BLaER1 (cell line): ENCODE data around the gene RNF213.
A peak's percentile ranks its signal among the peaks of the same experiment; 100 is the strongest.
"Not testable (repeated sequence)": the region's sequence is repeated elsewhere in the genome, so short reads cannot be mapped to it uniquely, and the experiment has no call there.

Experiments used
- H3K27ac ChIP-seq: shearing (Covaris generic); formaldehyde crosslinking; 2 replicates; pipeline ENCODE4 v1.8.1; 2022
- H3K27me3 ChIP-seq: shearing (Covaris generic); formaldehyde crosslinking; 2 replicates; pipeline ENCODE4 v1.8.1; 2022
- H3K36me3 ChIP-seq: shearing (Covaris generic); formaldehyde crosslinking; 2 replicates; pipeline ENCODE4 v1.8.1; 2022
- H3K4me1 ChIP-seq: shearing (Covaris generic); formaldehyde crosslinking; 2 replicates; pipeline ENCODE4 v1.8.1; 2022
- H3K4me2 ChIP-seq: shearing (Covaris generic); formaldehyde crosslinking; 2 replicates; pipeline ENCODE4 v1.8.1; 2022
- H3K4me3 ChIP-seq: shearing (Covaris generic); formaldehyde crosslinking; 2 replicates; pipeline ENCODE4 v1.8.1; 2022
- H3K9ac ChIP-seq: shearing (Covaris generic); formaldehyde crosslinking; 2 replicates; pipeline ENCODE4 v1.8.1; 2022
- H3K9me3 ChIP-seq: shearing (Covaris generic); formaldehyde crosslinking; 2 replicates; pipeline ENCODE4 v1.8.1; 2022
- H4K20me1 ChIP-seq: shearing (Covaris generic); formaldehyde crosslinking; 2 replicates; pipeline ENCODE4 v1.8.1; 2022
- Cebpa-rat ChIP-seq: shearing (Covaris generic); IDR thresholded peaks from 2 replicates; pipeline ENCODE4 v1.8.1; 2022

RNF213 gene

DNA sequence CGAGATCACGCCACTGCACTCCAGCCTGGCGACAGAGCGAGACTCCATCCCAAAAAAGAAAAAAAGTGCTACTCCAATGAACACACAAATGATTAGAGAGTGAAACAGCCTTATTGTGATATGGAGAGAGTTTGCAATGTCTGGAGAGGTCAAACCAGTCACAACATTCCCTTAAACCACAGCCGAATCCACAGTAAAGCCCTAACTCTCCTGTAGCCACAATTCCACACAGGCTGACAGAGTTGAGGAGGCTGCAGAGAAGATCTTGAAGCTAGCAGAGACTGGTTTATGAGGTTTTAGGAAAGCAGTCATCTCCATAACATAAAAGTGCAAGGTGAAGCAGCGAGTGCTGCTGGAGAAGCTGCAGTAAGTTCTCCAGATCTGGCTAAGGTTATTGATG lies 6.7 kb downstream of the RNF213 start:
- no peaks in the 10 kb centered on the region for H3K27me3 ChIP-seq
- H3K27ac ChIP-seq = no peak overlapping the region
- peaks cover 39% of the 10 kb centered on the region for H3K4me1 ChIP-seq
- H3K4me2 ChIP-seq = no peak overlapping the region
- no peak overlapping the region for H3K4me3 ChIP-seq
- H3K36me3 ChIP-seq = peaks cover 63% of the 10 kb centered on the region
- H3K9ac ChIP-seq = no peak overlapping the region
- TF ChIP-seq Cebpa-rat = no peak
- H3K9me3 ChIP-seq = no peaks in the 10 kb centered on the region
- H4K20me1 ChIP-seq = peaks cover 64% of the 10 kb centered on the region

DNA sequence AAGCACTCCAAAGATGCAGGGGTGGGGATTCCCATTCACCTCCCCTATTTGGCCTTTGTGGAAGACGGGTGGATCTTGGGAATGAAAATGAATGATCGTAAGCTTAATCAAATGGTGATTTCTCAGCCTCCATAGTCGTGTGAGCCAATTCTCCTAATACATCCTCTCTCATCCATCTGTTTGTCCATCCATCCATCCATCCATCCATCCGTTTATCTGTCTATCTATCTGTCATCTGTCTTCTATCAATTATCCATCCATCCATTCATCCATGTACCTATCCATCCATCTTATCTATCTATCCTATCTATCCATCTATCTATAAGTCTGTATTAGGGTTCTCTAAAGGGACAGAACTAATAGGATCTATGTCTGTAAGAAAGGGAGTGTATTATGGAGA lies 7.8 kb downstream of the RNF213 start:
- no peak for TF ChIP-seq Cebpa-rat
- no peak overlapping the region for H3K27ac ChIP-seq
- no peaks in the 10 kb centered on the region for H3K27me3 ChIP-seq
- H4K20me1 ChIP-seq = peaks cover 74% of the 10 kb centered on the region
- H3K4me1 ChIP-seq = peaks cover 40% of the 10 kb centered on the region
- no peaks in the 10 kb centered on the region for H3K9me3 ChIP-seq
- H3K4me2 ChIP-seq = no peak overlapping the region
- no peak overlapping the region for H3K9ac ChIP-seq
- H3K36me3 ChIP-seq = peaks cover 73% of the 10 kb centered on the region
- no peak overlapping the region for H3K4me3 ChIP-seq

DNA sequence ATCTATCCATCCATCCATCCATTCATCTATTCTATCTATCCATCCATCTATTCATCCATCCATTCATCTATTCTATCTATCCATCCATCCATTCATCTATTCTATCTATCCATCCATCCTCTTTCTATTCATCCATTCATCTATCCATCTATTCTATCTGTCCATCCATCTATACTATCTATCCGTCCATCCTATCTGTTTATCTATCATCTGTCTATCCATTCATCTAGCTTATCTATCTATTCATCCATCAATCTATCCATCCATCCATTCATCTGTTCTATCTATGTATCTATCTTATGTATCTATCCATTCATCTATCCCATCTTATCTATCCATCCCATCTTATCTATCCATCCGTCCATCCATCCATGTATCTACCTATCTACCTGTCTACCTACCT lies 8.8 kb downstream of the RNF213 start:
- Histone ChIP-seq H4K20me1 (peaks cover 79% of the 10 kb centered on the region), H3K9me3 (no peaks in the 10 kb centered on the region), H3K4me2 (no peak overlapping the region), H3K9ac (no peak overlapping the region), H3K4me3 (no peak overlapping the region), H3K27ac (no peak overlapping the region), H3K27me3 (no peaks in the 10 kb centered on the region), H3K4me1 (peaks cover 32% of the 10 kb centered on the region), H3K36me3 (peaks cover 83% of the 10 kb centered on the region)
- no peak for TF ChIP-seq Cebpa-rat

DNA sequence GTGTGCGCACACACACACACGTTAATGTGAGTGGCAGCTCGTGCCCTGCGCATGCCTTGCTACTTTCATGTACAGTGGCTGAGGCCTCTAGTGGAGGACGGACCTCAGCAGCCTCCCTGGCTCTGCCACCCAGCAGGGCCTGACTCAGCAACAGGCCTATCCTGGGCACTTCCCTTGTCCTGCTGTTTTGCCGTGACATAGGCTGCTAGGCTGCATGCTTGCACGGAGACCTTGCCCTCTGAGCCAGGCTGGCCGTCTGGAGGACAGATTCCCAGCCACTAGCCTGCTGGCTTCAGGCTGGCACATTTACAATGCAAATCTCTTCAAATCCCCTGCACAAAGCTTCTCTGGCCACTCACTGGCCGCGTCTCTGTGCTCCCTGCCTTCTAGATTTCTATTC lies 9.5 kb downstream of the RNF213 start:
- H3K4me2 ChIP-seq = no peak overlapping the region

DNA sequence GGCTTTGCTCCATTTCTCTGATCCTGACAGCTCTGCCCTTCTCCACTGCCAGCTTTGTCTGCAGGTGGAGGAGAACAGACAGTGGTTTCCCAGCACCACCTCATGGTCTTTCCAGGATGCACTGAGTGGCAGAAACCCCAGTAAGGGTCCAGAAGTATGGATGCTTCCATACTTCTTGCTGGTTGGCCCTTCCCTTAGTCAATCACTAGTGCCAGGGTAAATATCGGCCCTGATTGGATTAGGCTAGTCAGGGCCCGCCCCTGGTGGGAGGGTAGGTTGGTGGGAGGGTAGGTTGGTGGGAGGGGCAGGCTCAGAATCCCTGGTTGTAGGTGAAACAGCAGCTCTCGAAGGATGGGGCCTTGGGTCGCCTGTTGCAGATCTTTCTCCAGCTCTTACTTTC lies 10.2 kb downstream of the RNF213 start:
- no peak overlapping the region for H3K4me2 ChIP-seq
- H3K36me3 ChIP-seq = peaks cover 85% of the 10 kb centered on the region
- H3K9me3 ChIP-seq = no peaks in the 10 kb centered on the region
- H3K4me1 ChIP-seq = peaks cover 18% of the 10 kb centered on the region; the same call in 1 of the 2 replicates
- no peak overlapping the region for H3K9ac ChIP-seq
- no peak for TF ChIP-seq Cebpa-rat
- H3K4me3 ChIP-seq = no peak overlapping the region
- H4K20me1 ChIP-seq = peaks cover 81% of the 10 kb centered on the region
- no peaks in the 10 kb centered on the region for H3K27me3 ChIP-seq
- no peak overlapping the region for H3K27ac ChIP-seq

More for the DNA sequence above, 9.5 kb downstream of the RNF213 start:
- no peak for TF ChIP-seq Cebpa-rat
- Histone ChIP-seq H3K4me1 (peaks cover 25% of the 10 kb centered on the region), H3K27me3 (no peaks in the 10 kb centered on the region), H3K27ac (no peak overlapping the region), H3K9ac (no peak overlapping the region), H3K9me3 (no peaks in the 10 kb centered on the region), H3K4me3 (no peak overlapping the region), H3K36me3 (peaks cover 84% of the 10 kb centered on the region), H4K20me1 (peaks cover 81% of the 10 kb centered on the region)

DNA sequence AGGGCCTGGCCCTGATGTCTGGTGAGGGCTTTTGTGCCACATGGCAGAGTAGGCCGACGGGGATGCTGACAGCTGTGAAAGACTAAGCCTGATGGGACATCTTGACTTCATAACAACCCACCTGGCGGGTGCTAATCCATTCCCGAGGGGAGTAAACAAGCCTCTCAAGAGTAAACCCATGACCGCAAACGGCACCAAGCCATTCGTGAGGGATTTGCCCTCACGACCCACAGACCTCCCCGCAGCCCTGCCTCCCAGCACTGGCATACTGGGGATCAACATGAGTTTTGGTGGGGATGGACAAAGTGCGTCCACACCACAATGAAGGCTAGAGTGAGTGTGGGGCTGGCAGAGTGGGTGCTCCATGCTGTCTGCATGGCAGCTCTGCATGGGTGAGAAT lies 11.7 kb downstream of the RNF213 start:
- Histone ChIP-seq H3K27me3 (no peaks in the 10 kb centered on the region), H3K27ac (no peak overlapping the region), H3K4me1 (peaks cover 16% of the 10 kb centered on the region; the same call in 1 of the 2 replicates), H3K9ac (peak overlapping the region; percentile 6; the same call in 1 of the 2 replicates), H4K20me1 (peaks cover 83% of the 10 kb centered on the region), H3K9me3 (no peaks in the 10 kb centered on the region), H3K4me2 (no peak overlapping the region), H3K36me3 (peaks cover 85% of the 10 kb centered on the region), H3K4me3 (no peak overlapping the region)
- no peak for TF ChIP-seq Cebpa-rat

DNA sequence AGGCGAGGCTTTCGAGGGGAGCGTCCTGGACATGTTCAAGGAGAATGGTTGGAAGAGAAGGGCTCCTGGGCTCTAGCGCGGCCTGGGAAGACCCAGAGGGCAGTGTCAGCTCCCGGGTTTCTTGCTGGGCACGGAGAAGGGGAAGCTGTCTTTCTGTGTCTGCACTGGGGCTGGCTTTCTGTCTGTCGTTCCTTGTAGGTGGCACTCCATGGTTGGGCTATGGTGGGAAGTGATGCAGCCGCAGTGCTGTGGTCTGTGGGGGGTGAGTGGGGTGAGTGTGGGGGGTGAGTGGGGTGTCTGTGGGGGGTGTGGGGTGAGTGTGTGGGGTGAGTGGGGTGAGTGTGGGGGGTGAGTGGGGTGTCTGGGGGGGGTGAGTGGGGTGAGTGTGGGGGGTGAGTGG lies 13.7 kb downstream of the RNF213 start:
- no peak overlapping the region for H3K9ac ChIP-seq
- no peak overlapping the region for H3K4me3 ChIP-seq
- no peak overlapping the region for H3K27ac ChIP-seq
- H3K36me3 ChIP-seq = peaks cover 85% of the 10 kb centered on the region
- H3K4me2 ChIP-seq = no peak overlapping the region
- H4K20me1 ChIP-seq = peaks cover 84% of the 10 kb centered on the region
- no peaks in the 10 kb centered on the region for H3K9me3 ChIP-seq
- H3K4me1 ChIP-seq = peaks cover 23% of the 10 kb centered on the region
- TF ChIP-seq Cebpa-rat = no peak
- H3K27me3 ChIP-seq = no peaks in the 10 kb centered on the region

DNA sequence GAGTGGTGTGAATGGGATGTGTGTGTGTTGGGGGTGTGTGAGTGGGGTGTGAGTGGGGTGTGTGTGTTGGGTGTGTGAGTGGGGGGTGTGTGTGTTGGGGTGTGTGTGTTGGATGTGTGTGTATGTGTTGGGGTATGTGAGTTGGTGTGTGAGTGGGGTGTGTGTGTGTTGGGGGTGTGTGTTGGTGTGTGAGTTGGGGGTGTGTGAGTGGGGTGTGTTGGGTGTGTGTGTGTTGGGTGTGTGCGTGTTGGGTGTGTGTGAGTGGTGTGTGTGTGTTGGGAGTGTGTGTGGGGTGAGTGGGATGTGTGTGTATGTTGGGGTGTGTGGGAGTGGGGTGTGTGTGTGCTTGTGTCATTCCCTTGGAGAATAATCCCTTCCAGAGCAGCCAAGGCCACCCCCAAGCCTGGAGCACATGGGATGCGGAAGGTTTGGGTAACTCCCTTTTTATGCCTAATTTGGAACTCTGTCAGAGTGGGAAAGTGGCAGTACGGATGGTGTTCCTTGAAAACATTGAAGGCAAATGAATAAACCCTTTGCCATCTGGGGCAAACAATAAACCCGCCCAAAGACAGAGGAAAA lies 14.3 kb downstream of the RNF213 start:
- Histone ChIP-seq H3K4me1 (peaks cover 24% of the 10 kb centered on the region), H3K9ac (no peak overlapping the region), H3K27ac (no peak overlapping the region), H3K4me2 (no peak overlapping the region), H3K9me3 (no peaks in the 10 kb centered on the region), H3K4me3 (no peak overlapping the region), H4K20me1 (peaks cover 88% of the 10 kb centered on the region), H3K27me3 (no peaks in the 10 kb centered on the region), H3K36me3 (peaks cover 85% of the 10 kb centered on the region)
- no peak for TF ChIP-seq Cebpa-rat

DNA sequence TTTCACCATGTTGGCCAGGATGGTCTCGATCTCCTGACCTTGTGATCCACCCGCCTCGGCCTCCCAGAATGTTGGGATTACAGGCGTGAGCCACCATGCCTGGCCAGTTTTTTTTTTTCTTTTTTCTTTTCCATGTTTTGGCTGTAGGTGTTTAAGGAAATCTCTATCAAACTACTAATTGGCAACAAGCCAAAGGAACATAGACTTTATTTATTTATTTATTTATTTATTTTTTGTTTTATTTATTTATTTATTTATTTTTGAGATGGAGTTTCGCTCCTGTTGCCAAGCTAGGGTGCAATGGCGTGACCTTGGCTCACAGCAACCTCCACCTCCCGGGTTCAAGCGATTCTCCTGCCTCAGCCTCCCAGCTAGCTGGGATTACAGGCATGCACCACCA lies 15.2 kb downstream of the RNF213 start:
- H3K4me3 ChIP-seq, H3K4me2 ChIP-seq, H3K9me3 ChIP-seq, H3K27me3 ChIP-seq, H3K27ac ChIP-seq, H3K9ac ChIP-seq: not testable (repeated sequence)
- Histone ChIP-seq H4K20me1 (peaks cover 88% of the 10 kb centered on the region), H3K36me3 (peaks cover 85% of the 10 kb centered on the region), H3K4me1 (peaks cover 24% of the 10 kb centered on the region)

DNA sequence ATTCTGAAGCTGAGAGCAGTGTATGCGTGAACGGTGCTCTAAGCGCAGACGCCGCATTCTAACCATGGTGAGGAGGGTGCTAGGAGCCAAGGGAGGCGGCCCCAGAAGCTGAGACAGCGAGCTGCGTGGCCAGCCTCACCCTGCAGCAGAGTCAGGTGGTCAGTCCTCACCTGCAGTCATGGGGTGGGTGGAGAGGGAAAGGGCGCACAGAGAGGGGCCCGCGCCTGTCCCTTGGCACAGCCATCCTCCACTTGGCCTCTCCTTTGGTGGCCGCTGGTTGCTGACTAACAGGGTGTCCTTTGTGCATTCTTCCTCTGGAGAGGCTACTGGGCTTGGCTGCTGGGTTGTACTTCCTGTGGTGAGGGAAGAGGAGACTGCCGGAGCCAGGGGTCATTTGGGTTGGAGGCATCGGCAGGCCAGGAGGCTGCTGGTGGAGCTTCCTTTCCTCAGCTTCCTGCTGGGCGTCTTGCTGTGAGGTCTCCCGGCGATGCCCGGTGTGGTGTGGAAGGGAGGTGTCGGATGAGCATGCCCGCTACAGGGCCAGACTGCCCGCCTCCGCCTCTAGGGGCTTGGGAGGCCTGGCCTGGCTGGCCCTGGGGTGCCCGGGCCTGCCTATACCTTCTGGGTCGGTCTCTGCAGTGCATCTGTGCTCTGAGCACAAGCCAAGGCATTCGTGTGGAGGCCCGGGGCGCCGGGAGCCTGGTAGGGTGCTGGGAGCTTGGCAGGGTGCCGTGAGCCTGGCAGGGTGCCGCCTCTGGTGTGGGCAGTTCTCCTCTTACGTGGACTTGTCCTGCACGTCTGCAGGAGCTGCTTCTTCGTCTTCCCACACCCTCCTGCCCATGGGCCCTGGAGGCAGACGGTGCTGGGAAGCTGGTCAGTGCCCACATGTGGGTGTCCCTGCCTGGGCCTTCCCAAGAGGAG lies 17.4 kb downstream of the RNF213 start:
- no peaks in the 10 kb centered on the region for H3K27me3 ChIP-seq
- H3K36me3 ChIP-seq = peaks cover 86% of the 10 kb centered on the region
- no peaks in the 10 kb centered on the region for H3K9me3 ChIP-seq
- peaks cover 17% of the 10 kb centered on the region; the same call in 1 of the 2 replicates for H3K4me1 ChIP-seq
- peaks cover 81% of the 10 kb centered on the region for H4K20me1 ChIP-seq
- no peak for TF ChIP-seq Cebpa-rat
- no peak overlapping the region for H3K27ac ChIP-seq
- H3K4me3 ChIP-seq = no peak overlapping the region
- H3K4me2 ChIP-seq = no peak overlapping the region
- H3K9ac ChIP-seq = no peak overlapping the region
